ENCODE measurements around the gene ADCY7. TPM values are rescaled to one million over a fixed set of nuclear protein-coding genes. Genes with fewer than 3 reads are reported as not detected.

Gene ADCY7
- total RNA-seq, 3 donors from 2014 or later (not counting 1 experiment from before 2014, with no cell fraction given): 479 to 591 (median 512) TPM

GRCh38 chr16:50253514-50253910 lies 12.8 kb upstream of the ADCY7 start:
- WGBS (ENCODE audit: insufficient coverage): 64% methylated on average over 8 of the region's 8 CpGs
- no peaks in the 10 kb centered on the region for H3K27me3 ChIP-seq (ENCODE audit: control insufficient read depth, insufficient read depth, low read length)
- Mint-ChIP-seq H3K4me1 (peaks cover 24 to 38% of the 10 kb centered on the region in 2 donors), H3K27ac (peak overlapping the region; percentile 68 to 71), H3K9me3 (no peaks in the 10 kb centered on the region), H3K36me3 (no peaks in the 10 kb centered on the region), H3K27me3 (ENCODE audit: low read depth in 2 of 2) (no peaks in the 10 kb centered on the region), H3K4me3 (peak overlapping the region; percentile 9)
- DNase-seq: no peak
- TF ChIP-seq CTCF (IDR thresholded peaks at IDR 0.05): no peak
- no peaks in the 10 kb centered on the region for H3K36me3 ChIP-seq (ENCODE audit: control insufficient read depth, insufficient read depth, low read length)
- H3K9me3 ChIP-seq (ENCODE audit: control insufficient read depth, insufficient read depth, low read length): no peaks in the 10 kb centered on the region
- H3K4me1 ChIP-seq (ENCODE audit: control insufficient read depth, insufficient read depth, low read length): no peaks in the 10 kb centered on the region
- H3K27ac ChIP-seq (ENCODE audit: low read length): no peak overlapping the region
- peak in 1 of 3 donors; percentile 34 for ATAC-seq
- intact Hi-C loops (cut with micrococcal nuclease): loop anchor here (1.0 kb wide), 1 partner anchor 8 kb away; no protein-coding TSS in a partner anchor
- H3K4me3 ChIP-seq (ENCODE audit: low read length): no peak overlapping the region

DNA sequence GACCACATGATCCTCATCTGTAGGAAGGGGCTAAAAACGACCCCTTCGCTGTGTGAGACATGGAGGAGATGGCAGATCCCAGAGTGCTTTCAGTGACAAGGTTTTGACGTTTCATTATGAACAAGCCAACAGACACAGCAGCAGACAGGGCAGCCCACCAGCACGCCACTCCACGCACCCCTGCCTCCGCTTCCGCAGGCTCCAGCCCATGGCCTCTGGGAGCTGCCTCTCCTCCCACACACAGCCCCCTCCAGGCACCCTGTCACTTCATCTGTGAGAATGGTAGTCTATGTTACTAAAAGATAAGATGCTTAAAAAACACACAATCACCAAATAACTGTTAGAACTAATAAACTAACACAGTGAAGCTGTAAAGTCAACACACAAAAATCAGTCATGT lies 12.3 kb upstream of the ADCY7 start:
- 82% methylated on average over 7 of the region's 7 CpGs for WGBS (ENCODE audit: insufficient coverage)
- no peaks in the 10 kb centered on the region for H3K36me3 ChIP-seq (ENCODE audit: control insufficient read depth, insufficient read depth, low read length)
- Mint-ChIP-seq H3K4me3 (peak overlapping the region; percentile 38), H3K36me3 (no peaks in the 10 kb centered on the region), H3K9me3 (no peaks in the 10 kb centered on the region), H3K27me3 (ENCODE audit: low read depth in 2 of 2) (no peaks in the 10 kb centered on the region), H3K27ac (peak overlapping the region; percentile 68 to 71), H3K4me1 (peaks cover 24 to 36% of the 10 kb centered on the region in 2 donors)
- ATAC-seq: no peak
- no peak for TF ChIP-seq CTCF (IDR thresholded peaks at IDR 0.05)
- no peak overlapping the region for H3K27ac ChIP-seq (ENCODE audit: low read length)
- H3K4me1 ChIP-seq (ENCODE audit: control insufficient read depth, insufficient read depth, low read length): no peaks in the 10 kb centered on the region
- H3K4me3 ChIP-seq (ENCODE audit: low read length): no peak overlapping the region
- H3K27me3 ChIP-seq (ENCODE audit: control insufficient read depth, insufficient read depth, low read length): no peaks in the 10 kb centered on the region
- intact Hi-C loops (cut with micrococcal nuclease): no loop called here
- no peaks in the 10 kb centered on the region for H3K9me3 ChIP-seq (ENCODE audit: control insufficient read depth, insufficient read depth, low read length)
- DNase-seq: no peak

- Mint-ChIP-seq H3K9me3 (no peaks in the 10 kb centered on the region), H3K4me3 (no peak overlapping the region)
- WGBS (ENCODE audit: insufficient coverage): 94% methylated on average over 2 of the region's 2 CpGs
Measured at GRCh38 chr16:50255538-50255937, 10.8 kb upstream of the ADCY7 start.

More at GRCh38 chr16:50255538-50255937, 10.8 kb upstream of the ADCY7 start:
- Histone ChIP-seq H3K9me3 (ENCODE audit: control insufficient read depth, insufficient read depth, low read length) (no peaks in the 10 kb centered on the region), H3K4me1 (ENCODE audit: control insufficient read depth, insufficient read depth, low read length) (peaks cover 12% of the 10 kb centered on the region), H3K27me3 (ENCODE audit: control insufficient read depth, insufficient read depth, low read length) (no peaks in the 10 kb centered on the region), H3K4me3 (ENCODE audit: low read length) (no peak overlapping the region), H3K27ac (ENCODE audit: low read length) (no peak overlapping the region), H3K36me3 (ENCODE audit: control insufficient read depth, insufficient read depth, low read length) (no peaks in the 10 kb centered on the region)
- DNase-seq: no peak
- Mint-ChIP-seq H3K27ac (no peak overlapping the region), H3K36me3 (no peaks in the 10 kb centered on the region), H3K27me3 (ENCODE audit: low read depth in 2 of 2) (no peaks in the 10 kb centered on the region), H3K4me1 (peaks cover 37 to 42% of the 10 kb centered on the region in 2 donors)
- TF ChIP-seq CTCF (IDR thresholded peaks at IDR 0.05): no peak
- ATAC-seq: no peak
- intact Hi-C loops (cut with micrococcal nuclease): no loop called here

Measured in natural killer cell (primary cell).